Measurements from ENCODE around the gene THPO. TPM values are rescaled to one million over a fixed set of nuclear protein-coding genes. Genes with fewer than 3 reads are reported as not detected.

THPO gene
- total and polyA plus RNA-seq, 2 experiments from 2014 or later: 0.14 to 1.9 TPM

DNA sequence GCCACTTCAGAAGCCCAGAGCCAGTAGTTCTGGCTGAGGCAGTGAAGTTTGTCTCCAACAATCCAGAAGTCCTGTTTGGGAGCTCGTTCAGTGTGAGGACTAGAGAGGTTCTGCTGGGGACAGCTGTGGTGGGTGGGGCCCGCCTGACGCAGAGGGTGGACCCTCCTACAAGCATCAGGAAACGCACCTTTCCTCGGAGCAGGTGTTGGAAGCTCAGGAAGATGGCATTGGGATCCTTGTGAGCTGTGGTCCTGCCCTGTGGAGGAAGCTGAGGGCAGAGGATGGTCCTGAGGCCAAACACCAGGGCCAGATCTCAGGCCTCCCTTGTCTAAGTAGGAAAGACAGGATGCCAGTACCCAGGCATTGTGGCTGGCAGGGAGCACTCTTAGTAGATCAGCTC, 5.1 kb downstream of the THPO start (continued):
- TF ChIP-seq, protein P1, sequence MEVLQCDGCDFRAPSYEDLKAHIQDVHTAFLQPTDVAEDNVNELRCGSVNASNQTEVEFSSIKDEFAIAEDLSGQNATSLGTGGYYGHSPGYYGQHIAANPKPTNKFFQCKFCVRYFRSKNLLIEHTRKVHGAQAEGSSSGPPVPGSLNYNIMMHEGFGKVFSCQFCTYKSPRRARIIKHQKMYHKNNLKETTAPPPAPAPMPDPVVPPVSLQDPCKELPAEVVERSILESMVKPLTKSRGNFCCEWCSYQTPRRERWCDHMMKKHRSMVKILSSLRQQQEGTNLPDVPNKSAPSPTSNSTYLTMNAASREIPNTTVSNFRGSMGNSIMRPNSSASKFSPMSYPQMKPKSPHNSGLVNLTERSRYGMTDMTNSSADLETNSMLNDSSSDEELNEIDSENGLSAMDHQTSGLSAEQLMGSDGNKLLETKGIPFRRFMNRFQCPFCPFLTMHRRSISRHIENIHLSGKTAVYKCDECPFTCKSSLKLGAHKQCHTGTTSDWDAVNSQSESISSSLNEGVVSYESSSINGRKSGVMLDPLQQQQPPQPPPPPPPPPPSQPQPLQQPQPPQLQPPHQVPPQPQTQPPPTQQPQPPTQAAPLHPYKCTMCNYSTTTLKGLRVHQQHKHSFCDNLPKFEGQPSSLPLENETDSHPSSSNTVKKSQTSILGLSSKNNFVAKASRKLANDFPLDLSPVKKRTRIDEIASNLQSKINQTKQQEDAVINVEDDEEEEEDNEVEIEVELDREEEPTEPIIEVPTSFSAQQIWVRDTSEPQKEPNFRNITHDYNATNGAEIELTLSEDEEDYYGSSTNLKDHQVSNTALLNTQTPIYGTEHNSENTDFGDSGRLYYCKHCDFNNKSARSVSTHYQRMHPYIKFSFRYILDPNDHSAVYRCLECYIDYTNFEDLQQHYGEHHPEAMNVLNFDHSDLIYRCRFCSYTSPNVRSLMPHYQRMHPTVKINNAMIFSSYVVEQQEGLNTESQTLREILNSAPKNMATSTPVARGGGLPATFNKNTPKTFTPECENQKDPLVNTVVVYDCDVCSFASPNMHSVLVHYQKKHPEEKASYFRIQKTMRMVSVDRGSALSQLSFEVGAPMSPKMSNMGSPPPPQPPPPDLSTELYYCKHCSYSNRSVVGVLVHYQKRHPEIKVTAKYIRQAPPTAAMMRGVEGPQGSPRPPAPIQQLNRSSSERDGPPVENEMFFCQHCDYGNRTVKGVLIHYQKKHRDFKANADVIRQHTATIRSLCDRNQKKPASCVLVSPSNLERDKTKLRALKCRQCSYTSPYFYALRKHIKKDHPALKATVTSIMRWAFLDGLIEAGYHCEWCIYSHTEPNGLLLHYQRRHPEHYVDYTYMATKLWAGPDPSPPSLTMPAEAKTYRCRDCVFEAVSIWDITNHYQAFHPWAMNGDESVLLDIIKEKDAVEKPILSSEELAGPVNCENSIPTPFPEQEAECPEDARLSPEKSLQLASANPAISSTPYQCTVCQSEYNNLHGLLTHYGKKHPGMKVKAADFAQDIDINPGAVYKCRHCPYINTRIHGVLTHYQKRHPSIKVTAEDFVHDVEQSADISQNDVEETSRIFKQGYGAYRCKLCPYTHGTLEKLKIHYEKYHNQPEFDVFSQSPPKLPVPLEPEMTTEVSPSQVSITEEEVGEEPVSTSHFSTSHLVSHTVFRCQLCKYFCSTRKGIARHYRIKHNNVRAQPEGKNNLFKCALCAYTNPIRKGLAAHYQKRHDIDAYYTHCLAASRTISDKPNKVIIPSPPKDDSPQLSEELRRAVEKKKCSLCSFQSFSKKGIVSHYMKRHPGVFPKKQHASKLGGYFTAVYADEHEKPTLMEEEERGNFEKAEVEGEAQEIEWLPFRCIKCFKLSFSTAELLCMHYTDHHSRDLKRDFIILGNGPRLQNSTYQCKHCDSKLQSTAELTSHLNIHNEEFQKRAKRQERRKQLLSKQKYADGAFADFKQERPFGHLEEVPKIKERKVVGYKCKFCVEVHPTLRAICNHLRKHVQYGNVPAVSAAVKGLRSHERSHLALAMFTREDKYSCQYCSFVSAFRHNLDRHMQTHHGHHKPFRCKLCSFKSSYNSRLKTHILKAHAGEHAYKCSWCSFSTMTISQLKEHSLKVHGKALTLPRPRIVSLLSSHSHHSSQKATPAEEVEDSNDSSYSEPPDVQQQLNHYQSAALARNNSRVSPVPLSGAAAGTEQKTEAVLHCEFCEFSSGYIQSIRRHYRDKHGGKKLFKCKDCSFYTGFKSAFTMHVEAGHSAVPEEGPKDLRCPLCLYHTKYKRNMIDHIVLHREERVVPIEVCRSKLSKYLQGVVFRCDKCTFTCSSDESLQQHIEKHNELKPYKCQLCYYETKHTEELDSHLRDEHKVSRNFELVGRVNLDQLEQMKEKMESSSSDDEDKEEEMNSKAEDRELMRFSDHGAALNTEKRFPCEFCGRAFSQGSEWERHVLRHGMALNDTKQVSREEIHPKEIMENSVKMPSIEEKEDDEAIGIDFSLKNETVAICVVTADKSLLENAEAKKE (CRISPR knock-in tag; IDR thresholded peaks at IDR 0.05): no peak

DNA sequence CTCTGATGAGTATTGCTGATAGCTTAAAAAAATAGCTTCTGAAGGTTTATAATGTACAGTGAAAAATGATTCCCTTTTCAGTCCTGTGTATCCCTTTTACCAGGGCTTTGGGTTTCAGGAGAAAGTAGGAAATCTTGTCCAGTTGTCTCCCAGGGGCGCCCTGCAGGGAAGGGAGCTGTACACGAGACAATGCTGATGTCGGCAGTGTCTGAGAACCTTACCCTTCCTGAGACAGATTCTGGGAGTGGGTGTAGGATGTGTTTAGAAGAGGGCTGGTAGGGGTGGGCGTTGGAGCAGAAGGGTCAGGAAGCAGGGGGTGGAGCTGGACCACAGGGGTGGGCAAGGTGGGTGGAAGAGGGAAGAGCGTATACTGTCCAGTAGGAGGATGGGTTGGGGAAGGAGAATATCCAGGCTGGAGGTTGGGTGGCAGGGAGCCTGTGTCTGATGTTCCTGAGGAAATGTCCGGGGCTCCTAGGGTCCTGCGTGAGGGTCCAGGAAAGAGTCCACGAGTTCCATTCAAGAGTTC, 5.6 kb downstream of the THPO start:
- Mint-ChIP-seq H3K4me3 (no peak overlapping the region), H3K27me3 (ENCODE audit: insufficient read depth, low read depth, poor library complexity) (peaks cover 16% of the 10 kb centered on the region), H3K4me1 (peaks cover 48% of the 10 kb centered on the region), H3K9me3 (no peaks in the 10 kb centered on the region), H3K36me3 (ENCODE audit: low read depth) (peaks cover 22% of the 10 kb centered on the region), H3K27ac (no peak overlapping the region)
- no peak overlapping the region for H2AFZ ChIP-seq
- no peak overlapping the region for H3K4me3 ChIP-seq
- H3K4me1 ChIP-seq (ENCODE audit: insufficient read depth): peaks cover 35% of the 10 kb centered on the region
- peaks cover 10% of the 10 kb centered on the region for H3K36me3 ChIP-seq (ENCODE audit: insufficient read depth)
- H3K79me2 ChIP-seq (replicated peaks; ENCODE audit: insufficient read depth): no peaks in the 10 kb centered on the region
- no peak for DNase-seq (ENCODE audit: low spot score)
- peaks cover 3% of the 10 kb centered on the region for H3K27me3 ChIP-seq (ENCODE audit: insufficient read depth)
- ATAC-seq: no peak
- peaks cover 11% of the 10 kb centered on the region; the same call in 1 of the 2 replicates for H3F3A ChIP-seq (replicated peaks; ENCODE audit: low read depth)
- H3K4me2 ChIP-seq: no peak overlapping the region
- no peaks in the 10 kb centered on the region for H3K9me2 ChIP-seq (ENCODE audit: insufficient read depth)
- peaks cover 14% of the 10 kb centered on the region; the same call in 1 of the 2 replicates for H4K20me1 ChIP-seq (replicated peaks; ENCODE audit: insufficient read depth)
- no peak overlapping the region for H3K27ac ChIP-seq (ENCODE audit: low read depth)
- TF ChIP-seq POLR2AphosphoS5 (IDR thresholded peaks at IDR 0.05; ENCODE audit: low read depth) (no peak), NANOG (IDR thresholded peaks at IDR 0.05; ENCODE audit: borderline replicate concordance) (no peak), JUNB (IDR thresholded peaks at IDR 0.05; ENCODE audit: unreplicated experiment) (no peak), ZNF114 (CRISPR knock-in tag; IDR thresholded peaks at IDR 0.05) (no peak), EZH2phosphoT487 (IDR thresholded peaks at IDR 0.05; ENCODE audit: unreplicated experiment) (no peak)
- TF ChIP-seq, protein P2, sequence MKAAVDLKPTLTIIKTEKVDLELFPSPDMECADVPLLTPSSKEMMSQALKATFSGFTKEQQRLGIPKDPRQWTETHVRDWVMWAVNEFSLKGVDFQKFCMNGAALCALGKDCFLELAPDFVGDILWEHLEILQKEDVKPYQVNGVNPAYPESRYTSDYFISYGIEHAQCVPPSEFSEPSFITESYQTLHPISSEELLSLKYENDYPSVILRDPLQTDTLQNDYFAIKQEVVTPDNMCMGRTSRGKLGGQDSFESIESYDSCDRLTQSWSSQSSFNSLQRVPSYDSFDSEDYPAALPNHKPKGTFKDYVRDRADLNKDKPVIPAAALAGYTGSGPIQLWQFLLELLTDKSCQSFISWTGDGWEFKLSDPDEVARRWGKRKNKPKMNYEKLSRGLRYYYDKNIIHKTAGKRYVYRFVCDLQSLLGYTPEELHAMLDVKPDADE (IDR thresholded peaks at IDR 0.05): no peak
- TF ChIP-seq, protein P1 (CRISPR knock-in tag; IDR thresholded peaks at IDR 0.05): no peak
